ENCODE data around the gene ARHGEF4.
A peak's percentile ranks its signal among the peaks of the same experiment; 100 is the strongest.
"Not testable (repeated sequence)": the region's sequence is repeated elsewhere in the genome, so short reads cannot be mapped to it uniquely, and the experiment has no call there.

Gene ARHGEF4

GRCh38 chr2:131055169-131056065, 218.7 kb downstream of the ARHGEF4 start:
- H3K27me3 Mint-ChIP-seq: no peaks in the 10 kb centered on the region
- no peak overlapping the region for H3K27ac Mint-ChIP-seq
- H3K4me3 Mint-ChIP-seq: no peak overlapping the region
- H3K4me1 Mint-ChIP-seq (ENCODE audit: low read depth): peaks cover 15% of the 10 kb centered on the region
- peaks cover 69% of the 10 kb centered on the region for H3K36me3 Mint-ChIP-seq (ENCODE audit: low read depth)
- no peaks in the 10 kb centered on the region for H3K9me3 Mint-ChIP-seq

GRCh38 chr2:131056204-131056931, 219.7 kb downstream of the ARHGEF4 start:
- Mint-ChIP-seq H3K4me1 (ENCODE audit: low read depth) (peaks cover 18% of the 10 kb centered on the region), H3K27me3 (no peaks in the 10 kb centered on the region), H3K9me3 (no peaks in the 10 kb centered on the region), H3K27ac (no peak overlapping the region), H3K36me3 (ENCODE audit: low read depth) (peaks cover 73% of the 10 kb centered on the region), H3K4me3 (no peak overlapping the region)

GRCh38 chr2:131056932-131057287, 220.2 kb downstream of the ARHGEF4 start:
- Mint-ChIP-seq H3K27me3 (no peaks in the 10 kb centered on the region), H3K9me3 (no peaks in the 10 kb centered on the region), H3K4me3 (no peak overlapping the region), H3K36me3 (ENCODE audit: low read depth) (peaks cover 70% of the 10 kb centered on the region), H3K4me1 (ENCODE audit: low read depth) (peaks cover 20% of the 10 kb centered on the region), H3K27ac (no peak overlapping the region)

- H3K4me1 Mint-ChIP-seq (ENCODE audit: low read depth): peaks cover 28% of the 10 kb centered on the region
- H3K9me3 Mint-ChIP-seq: no peaks in the 10 kb centered on the region
- peaks cover 64% of the 10 kb centered on the region for H3K36me3 Mint-ChIP-seq (ENCODE audit: low read depth)
- H3K27me3 Mint-ChIP-seq: no peaks in the 10 kb centered on the region
- H3K27ac Mint-ChIP-seq: peak overlapping the region; percentile 34
- H3K4me3 Mint-ChIP-seq: no peak overlapping the region
These were observed 221.6 kb downstream of the ARHGEF4 start for GRCh38 chr2:131058214-131058843.

GRCh38 chr2:131058920-131059319, 222.2 kb downstream of the ARHGEF4 start:
- Mint-ChIP-seq H3K36me3 (ENCODE audit: low read depth) (peaks cover 68% of the 10 kb centered on the region), H3K27ac (no peak overlapping the region), H3K9me3 (no peaks in the 10 kb centered on the region), H3K4me1 (ENCODE audit: low read depth) (peaks cover 28% of the 10 kb centered on the region), H3K4me3 (no peak overlapping the region), H3K27me3 (no peaks in the 10 kb centered on the region)

GRCh38 chr2:131063501-131064283, 227.0 kb downstream of the ARHGEF4 start:
- Mint-ChIP-seq H3K4me1 (ENCODE audit: low read depth) (peaks cover 31% of the 10 kb centered on the region), H3K27me3 (no peaks in the 10 kb centered on the region), H3K9me3 (no peaks in the 10 kb centered on the region), H3K36me3 (ENCODE audit: low read depth) (peaks cover 67% of the 10 kb centered on the region), H3K4me3 (no peak overlapping the region), H3K27ac (peak overlapping the region; percentile 23)

GRCh38 chr2:131064589-131065512, 228.1 kb downstream of the ARHGEF4 start:
- H3K4me3 Mint-ChIP-seq: no peak overlapping the region
- peaks cover 65% of the 10 kb centered on the region for H3K36me3 Mint-ChIP-seq (ENCODE audit: low read depth)
- H3K27me3 Mint-ChIP-seq: no peaks in the 10 kb centered on the region
- H3K9me3 Mint-ChIP-seq: no peaks in the 10 kb centered on the region
- H3K27ac Mint-ChIP-seq: no peak overlapping the region
- H3K4me1 Mint-ChIP-seq (ENCODE audit: low read depth): peaks cover 31% of the 10 kb centered on the region

- H3K36me3 Mint-ChIP-seq (ENCODE audit: low read depth): peaks cover 72% of the 10 kb centered on the region
- H3K27ac Mint-ChIP-seq: no peak overlapping the region
- H3K9me3 Mint-ChIP-seq: no peaks in the 10 kb centered on the region
- peaks cover 19% of the 10 kb centered on the region for H3K4me1 Mint-ChIP-seq (ENCODE audit: low read depth)
- H3K4me3 Mint-ChIP-seq: no peak overlapping the region
- no peaks in the 10 kb centered on the region for H3K27me3 Mint-ChIP-seq
These were observed 230.9 kb downstream of the ARHGEF4 start for GRCh38 chr2:131067465-131068125.

- not testable (repeated sequence) for H3K4me3 Mint-ChIP-seq, H3K27me3 Mint-ChIP-seq, H3K9me3 Mint-ChIP-seq, H3K27ac Mint-ChIP-seq
- H3K36me3 Mint-ChIP-seq (ENCODE audit: low read depth): peaks cover 69% of the 10 kb centered on the region
- peaks cover 17% of the 10 kb centered on the region for H3K4me1 Mint-ChIP-seq (ENCODE audit: low read depth)
These were observed 231.5 kb downstream of the ARHGEF4 start for GRCh38 chr2:131068172-131068571.

GRCh38 chr2:131075578-131075977, 238.9 kb downstream of the ARHGEF4 start:
- H3K27me3 Mint-ChIP-seq, H3K4me3 Mint-ChIP-seq, H3K9me3 Mint-ChIP-seq: not testable (repeated sequence)
- Mint-ChIP-seq H3K36me3 (ENCODE audit: low read depth) (peaks cover 78% of the 10 kb centered on the region), H3K27ac (peak overlapping the region; percentile 66), H3K4me1 (ENCODE audit: low read depth) (peaks cover 22% of the 10 kb centered on the region)

- peaks cover 77% of the 10 kb centered on the region for H3K36me3 Mint-ChIP-seq (ENCODE audit: low read depth)
- no peak overlapping the region for H3K27ac Mint-ChIP-seq
- H3K4me1 Mint-ChIP-seq (ENCODE audit: low read depth): peaks cover 27% of the 10 kb centered on the region
- no peak overlapping the region for H3K4me3 Mint-ChIP-seq
- no peaks in the 10 kb centered on the region for H3K9me3 Mint-ChIP-seq
- no peaks in the 10 kb centered on the region for H3K27me3 Mint-ChIP-seq
These were observed 240.0 kb downstream of the ARHGEF4 start for GRCh38 chr2:131076707-131077106.

- no peak overlapping the region for H3K4me3 Mint-ChIP-seq
- H3K27ac Mint-ChIP-seq: no peak overlapping the region
- H3K36me3 Mint-ChIP-seq (ENCODE audit: low read depth): peaks cover 79% of the 10 kb centered on the region
- H3K27me3 Mint-ChIP-seq: no peaks in the 10 kb centered on the region
- peaks cover 27% of the 10 kb centered on the region for H3K4me1 Mint-ChIP-seq (ENCODE audit: low read depth)
- H3K9me3 Mint-ChIP-seq: no peaks in the 10 kb centered on the region
These were observed 240.6 kb downstream of the ARHGEF4 start for GRCh38 chr2:131077182-131077846.

GRCh38 chr2:131077966-131078365, 241.3 kb downstream of the ARHGEF4 start:
- Mint-ChIP-seq H3K9me3 (no peaks in the 10 kb centered on the region), H3K4me3 (no peak overlapping the region), H3K27me3 (no peaks in the 10 kb centered on the region), H3K4me1 (ENCODE audit: low read depth) (peaks cover 31% of the 10 kb centered on the region), H3K36me3 (ENCODE audit: low read depth) (peaks cover 84% of the 10 kb centered on the region), H3K27ac (peak overlapping the region; percentile 16)
